GM12878 (cell line): Measurements from ENCODE around the gene SSH3. TPM values are rescaled to one million over a fixed set of nuclear protein-coding genes. Genes with fewer than 3 reads are reported as not detected.

Experiments used
- BHLHE40 ChIP-seq, 2 experiments: fragments of 450-650 bp in 1 of 2; IDR thresholded peaks; 2 replicates each; pipeline ENCODE4 v1.6.1; 2011 to 2017; ENCODE audit warnings: low read depth in 2 of 2, borderline replicate concordance in 1 of 2, improper control_type of control experiment in 1 of 2, low read length in 1 of 2, mild to moderate bottlenecking in 1 of 2
- EZH2 ChIP-seq: IDR thresholded peaks from 2 replicates; pipeline ENCODE4 v1.6.1; 2012; ENCODE audit warnings: low read depth, mild to moderate bottlenecking, control low read depth, inconsistent platforms, low read length, borderline replicate concordance; ENCODE audit not compliant: control insufficient read depth
- HCFC1 ChIP-seq: fragments of 150-350 bp; IDR thresholded peaks from 2 replicates; pipeline ENCODE4 v1.6.1; 2014; ENCODE audit warnings: low read length
- MTA3 ChIP-seq: IDR thresholded peaks from 2 replicates; pipeline ENCODE4 v1.6.1; 2012; ENCODE audit warnings: low read length, inconsistent platforms, borderline replicate concordance
- NFYB ChIP-seq: IDR thresholded peaks from 2 replicates; pipeline ENCODE4 v1.6.1; 2011; ENCODE audit warnings: low read depth, mild to moderate bottlenecking, low read length, improper control_type of control experiment, moderate library complexity; ENCODE audit not compliant: insufficient read depth
- SMARCA5 ChIP-seq: fragments of 450-650 bp; IDR thresholded peaks from 2 replicates; pipeline ENCODE4 v1.6.1; 2017; ENCODE audit warnings: mild to moderate bottlenecking
- SMC3 ChIP-seq: IDR thresholded peaks from 2 replicates; pipeline ENCODE4 v1.6.1; 2011; ENCODE audit warnings: low read length, improper control_type of control experiment, borderline replicate concordance
- TARDBP ChIP-seq: IDR thresholded peaks from 2 replicates; pipeline ENCODE4 v1.6.1; 2016; ENCODE audit warnings: borderline replicate concordance
- polyA plus RNA-seq, 11 experiments: library from polyadenylated mRNA; depleted of rRNA in 4 of 11; unstranded in 6 of 11; stranded (reverse) in 5 of 11; fragments of >200 nt; fragmentation: Nextera tagmentation in 4 of 11; fragmentation: Illumina TruSeq in 1 of 11; extraction: Ambion mirVana in 4 of 11; extraction: Trizol in 1 of 11; gene quantifications; 1 replicate in 1 of 11; 2 replicates in 10 of 11; pipeline versions ENCODE4 v1.2.1 to v1.2.3, GENCODE V29; 2011 to 2016; ENCODE audit warnings: inconsistent platforms in 2 of 11, missing spikeins in 2 of 11, low read depth in 1 of 11
- total RNA-seq, 4 experiments: library from RNA; depleted of rRNA in 3 of 4; stranded (reverse); fragments of >200 nt in 3 of 4; fragmentation: Illumina TruSeq in 1 of 4; extraction: Trizol in 1 of 4; gene quantifications; 2 replicates each; pipeline versions ENCODE4 v1.2.1 to v1.2.3, GENCODE V29; 2013 to 2021
- TF ChIP-seq, protein P1 (sequence below): fragments of 450-650 bp; conservative IDR thresholded peaks from 2 replicates; pipeline ENCODE4 v1.6.1; 2017; ENCODE audit warnings: mild to moderate bottlenecking, moderate library complexity
- TF ChIP-seq, protein P2 (sequence below): IDR thresholded peaks from 2 replicates; pipeline ENCODE4 v1.6.1; 2012; ENCODE audit warnings: improper control_type of control experiment, low read depth, low read length; ENCODE audit not compliant: insufficient replicate concordance
- TF ChIP-seq, protein P3 (sequence below): IDR thresholded peaks from 2 replicates; pipeline ENCODE4 v1.6.1; 2011; ENCODE audit warnings: mild to moderate bottlenecking, low read depth, low read length, moderate library complexity; ENCODE audit not compliant: insufficient replicate concordance
- TF ChIP-seq, protein P4 (sequence below): fragments of 450-650 bp; formaldehyde crosslinking; IDR thresholded peaks from 2 replicates; pipeline ENCODE4 v1.4.0; 2020; ENCODE audit warnings: mild to moderate bottlenecking, moderate library complexity

Gene SSH3
- total and polyA plus RNA-seq, 10 of the 15 experiments (the other 5 are each of a cell fraction or from before 2014, with no cell fraction given): 0.05 to 0.83 (median 0.28) TPM; not detected in 3

DNA sequence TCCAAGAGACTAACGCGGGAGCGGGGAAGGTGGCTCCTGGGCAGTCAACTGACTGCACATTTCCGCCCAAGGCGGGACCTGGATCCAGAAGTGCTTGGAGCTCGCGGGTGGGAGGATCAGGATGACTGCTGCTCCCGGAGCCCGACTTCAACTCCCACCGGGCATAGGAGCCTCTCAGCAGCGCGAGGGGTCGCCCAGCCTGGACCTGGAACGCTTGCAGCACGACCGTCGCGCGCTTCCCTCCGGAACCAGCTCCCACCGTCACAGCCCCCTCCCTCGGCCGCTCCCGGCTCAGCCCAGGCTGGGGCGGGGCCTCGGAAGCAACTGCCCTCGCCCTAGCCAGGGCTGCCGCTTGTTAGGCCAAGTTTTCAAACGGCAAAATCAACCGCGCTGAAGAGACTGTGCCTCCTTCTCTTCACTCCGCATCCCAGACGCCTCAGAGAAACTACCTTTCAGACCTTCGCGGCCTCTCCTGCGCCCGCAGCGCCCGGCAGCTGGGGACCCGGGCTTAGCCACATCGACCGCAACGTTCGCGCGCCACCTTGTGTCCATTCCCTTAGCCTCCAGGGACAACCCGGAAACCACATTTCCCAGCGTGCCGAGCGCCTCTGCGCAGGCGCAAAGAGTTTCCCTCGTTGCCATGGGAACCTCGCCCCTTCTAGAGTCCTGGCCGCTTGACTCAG is 14.0 kb downstream of the SSH3 start (continued):
- TF ChIP-seq, protein P1, sequence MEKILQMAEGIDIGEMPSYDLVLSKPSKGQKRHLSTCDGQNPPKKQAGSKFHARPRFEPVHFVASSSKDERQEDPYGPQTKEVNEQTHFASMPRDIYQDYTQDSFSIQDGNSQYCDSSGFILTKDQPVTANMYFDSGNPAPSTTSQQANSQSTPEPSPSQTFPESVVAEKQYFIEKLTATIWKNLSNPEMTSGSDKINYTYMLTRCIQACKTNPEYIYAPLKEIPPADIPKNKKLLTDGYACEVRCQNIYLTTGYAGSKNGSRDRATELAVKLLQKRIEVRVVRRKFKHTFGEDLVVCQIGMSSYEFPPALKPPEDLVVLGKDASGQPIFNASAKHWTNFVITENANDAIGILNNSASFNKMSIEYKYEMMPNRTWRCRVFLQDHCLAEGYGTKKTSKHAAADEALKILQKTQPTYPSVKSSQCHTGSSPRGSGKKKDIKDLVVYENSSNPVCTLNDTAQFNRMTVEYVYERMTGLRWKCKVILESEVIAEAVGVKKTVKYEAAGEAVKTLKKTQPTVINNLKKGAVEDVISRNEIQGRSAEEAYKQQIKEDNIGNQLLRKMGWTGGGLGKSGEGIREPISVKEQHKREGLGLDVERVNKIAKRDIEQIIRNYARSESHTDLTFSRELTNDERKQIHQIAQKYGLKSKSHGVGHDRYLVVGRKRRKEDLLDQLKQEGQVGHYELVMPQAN: peak; percentile 37; the same call in 1 of the 2 replicates
- TF ChIP-seq TARDBP (0 out of 2 replicates have a peak, but pooled peaks have one; percentile 58), SMC3 (peak; percentile 93), NFYB (no peak), HCFC1 (peak; percentile 95), SMARCA5 (peak; percentile 93), BHLHE40 (IDR thresholded peaks at IDR 0.05; ENCODE audit: borderline replicate concordance in 1 of 2, low read depth in 2 of 2, low read length in 1 of 2) (peak in 1 of 2 experiments; percentile 45; a peak in 1 of 4 replicates), EZH2 (no peak), MTA3 (no peak)
- TF ChIP-seq, protein P2, sequence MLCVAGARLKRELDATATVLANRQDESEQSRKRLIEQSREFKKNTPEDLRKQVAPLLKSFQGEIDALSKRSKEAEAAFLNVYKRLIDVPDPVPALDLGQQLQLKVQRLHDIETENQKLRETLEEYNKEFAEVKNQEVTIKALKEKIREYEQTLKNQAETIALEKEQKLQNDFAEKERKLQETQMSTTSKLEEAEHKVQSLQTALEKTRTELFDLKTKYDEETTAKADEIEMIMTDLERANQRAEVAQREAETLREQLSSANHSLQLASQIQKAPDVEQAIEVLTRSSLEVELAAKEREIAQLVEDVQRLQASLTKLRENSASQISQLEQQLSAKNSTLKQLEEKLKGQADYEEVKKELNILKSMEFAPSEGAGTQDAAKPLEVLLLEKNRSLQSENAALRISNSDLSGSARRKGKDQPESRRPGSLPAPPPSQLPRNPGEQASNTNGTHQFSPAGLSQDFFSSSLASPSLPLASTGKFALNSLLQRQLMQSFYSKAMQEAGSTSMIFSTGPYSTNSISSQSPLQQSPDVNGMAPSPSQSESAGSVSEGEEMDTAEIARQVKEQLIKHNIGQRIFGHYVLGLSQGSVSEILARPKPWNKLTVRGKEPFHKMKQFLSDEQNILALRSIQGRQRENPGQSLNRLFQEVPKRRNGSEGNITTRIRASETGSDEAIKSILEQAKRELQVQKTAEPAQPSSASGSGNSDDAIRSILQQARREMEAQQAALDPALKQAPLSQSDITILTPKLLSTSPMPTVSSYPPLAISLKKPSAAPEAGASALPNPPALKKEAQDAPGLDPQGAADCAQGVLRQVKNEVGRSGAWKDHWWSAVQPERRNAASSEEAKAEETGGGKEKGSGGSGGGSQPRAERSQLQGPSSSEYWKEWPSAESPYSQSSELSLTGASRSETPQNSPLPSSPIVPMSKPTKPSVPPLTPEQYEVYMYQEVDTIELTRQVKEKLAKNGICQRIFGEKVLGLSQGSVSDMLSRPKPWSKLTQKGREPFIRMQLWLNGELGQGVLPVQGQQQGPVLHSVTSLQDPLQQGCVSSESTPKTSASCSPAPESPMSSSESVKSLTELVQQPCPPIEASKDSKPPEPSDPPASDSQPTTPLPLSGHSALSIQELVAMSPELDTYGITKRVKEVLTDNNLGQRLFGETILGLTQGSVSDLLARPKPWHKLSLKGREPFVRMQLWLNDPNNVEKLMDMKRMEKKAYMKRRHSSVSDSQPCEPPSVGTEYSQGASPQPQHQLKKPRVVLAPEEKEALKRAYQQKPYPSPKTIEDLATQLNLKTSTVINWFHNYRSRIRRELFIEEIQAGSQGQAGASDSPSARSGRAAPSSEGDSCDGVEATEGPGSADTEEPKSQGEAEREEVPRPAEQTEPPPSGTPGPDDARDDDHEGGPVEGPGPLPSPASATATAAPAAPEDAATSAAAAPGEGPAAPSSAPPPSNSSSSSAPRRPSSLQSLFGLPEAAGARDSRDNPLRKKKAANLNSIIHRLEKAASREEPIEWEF: no peak
- TF ChIP-seq, protein P3, sequence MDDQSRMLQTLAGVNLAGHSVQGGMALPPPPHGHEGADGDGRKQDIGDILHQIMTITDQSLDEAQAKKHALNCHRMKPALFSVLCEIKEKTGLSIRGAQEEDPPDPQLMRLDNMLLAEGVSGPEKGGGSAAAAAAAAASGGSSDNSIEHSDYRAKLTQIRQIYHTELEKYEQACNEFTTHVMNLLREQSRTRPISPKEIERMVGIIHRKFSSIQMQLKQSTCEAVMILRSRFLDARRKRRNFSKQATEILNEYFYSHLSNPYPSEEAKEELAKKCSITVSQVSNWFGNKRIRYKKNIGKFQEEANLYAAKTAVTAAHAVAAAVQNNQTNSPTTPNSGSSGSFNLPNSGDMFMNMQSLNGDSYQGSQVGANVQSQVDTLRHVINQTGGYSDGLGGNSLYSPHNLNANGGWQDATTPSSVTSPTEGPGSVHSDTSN: no peak
- TF ChIP-seq, protein P4, sequence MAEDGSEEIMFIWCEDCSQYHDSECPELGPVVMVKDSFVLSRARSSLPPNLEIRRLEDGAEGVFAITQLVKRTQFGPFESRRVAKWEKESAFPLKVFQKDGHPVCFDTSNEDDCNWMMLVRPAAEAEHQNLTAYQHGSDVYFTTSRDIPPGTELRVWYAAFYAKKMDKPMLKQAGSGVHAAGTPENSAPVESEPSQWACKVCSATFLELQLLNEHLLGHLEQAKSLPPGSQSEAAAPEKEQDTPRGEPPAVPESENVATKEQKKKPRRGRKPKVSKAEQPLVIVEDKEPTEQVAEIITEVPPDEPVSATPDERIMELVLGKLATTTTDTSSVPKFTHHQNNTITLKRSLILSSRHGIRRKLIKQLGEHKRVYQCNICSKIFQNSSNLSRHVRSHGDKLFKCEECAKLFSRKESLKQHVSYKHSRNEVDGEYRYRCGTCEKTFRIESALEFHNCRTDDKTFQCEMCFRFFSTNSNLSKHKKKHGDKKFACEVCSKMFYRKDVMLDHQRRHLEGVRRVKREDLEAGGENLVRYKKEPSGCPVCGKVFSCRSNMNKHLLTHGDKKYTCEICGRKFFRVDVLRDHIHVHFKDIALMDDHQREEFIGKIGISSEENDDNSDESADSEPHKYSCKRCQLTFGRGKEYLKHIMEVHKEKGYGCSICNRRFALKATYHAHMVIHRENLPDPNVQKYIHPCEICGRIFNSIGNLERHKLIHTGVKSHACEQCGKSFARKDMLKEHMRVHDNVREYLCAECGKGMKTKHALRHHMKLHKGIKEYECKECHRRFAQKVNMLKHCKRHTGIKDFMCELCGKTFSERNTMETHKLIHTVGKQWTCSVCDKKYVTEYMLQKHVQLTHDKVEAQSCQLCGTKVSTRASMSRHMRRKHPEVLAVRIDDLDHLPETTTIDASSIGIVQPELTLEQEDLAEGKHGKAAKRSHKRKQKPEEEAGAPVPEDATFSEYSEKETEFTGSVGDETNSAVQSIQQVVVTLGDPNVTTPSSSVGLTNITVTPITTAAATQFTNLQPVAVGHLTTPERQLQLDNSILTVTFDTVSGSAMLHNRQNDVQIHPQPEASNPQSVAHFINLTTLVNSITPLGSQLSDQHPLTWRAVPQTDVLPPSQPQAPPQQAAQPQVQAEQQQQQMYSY (CRISPR knock-in tag): no peak
